WTC11 (cell line): ENCODE results near the gene PDXP. TPM values are rescaled to one million over a fixed set of nuclear protein-coding genes. Genes with fewer than 3 reads are reported as not detected.
A peak's percentile ranks its signal among the peaks of the same experiment; 100 is the strongest.

ENCODE experiments used
- ATF1 ChIP-seq: sonication (generic); formaldehyde crosslinking; IDR thresholded peaks from 2 replicates; pipeline ENCODE4 v1.8.1; 2023; ENCODE audit warnings: mild to moderate bottlenecking, moderate library complexity, missing genetic modification reagents
- CREB1 ChIP-seq: sonication (generic); formaldehyde crosslinking; IDR thresholded peaks from 2 replicates; pipeline ENCODE4 v1.8.0; 2023; ENCODE audit warnings: mild to moderate bottlenecking, missing genetic modification reagents
- CREM ChIP-seq: sonication (generic); formaldehyde crosslinking; IDR thresholded peaks from 2 replicates; pipeline ENCODE4 v1.8.1; 2022; ENCODE audit warnings: mild to moderate bottlenecking, missing genetic modification reagents, moderate library complexity
- CTCF ChIP-seq: fragments of 200-600 bp; IDR thresholded peaks from 2 replicates; pipeline ENCODE4 v1.8.0; 2022; ENCODE audit warnings: antibody characterized with exemption
- ESRRA ChIP-seq: sonication (generic); formaldehyde crosslinking; IDR thresholded peaks from 2 replicates; pipeline ENCODE4 v1.8.1; 2022; ENCODE audit warnings: mild to moderate bottlenecking, missing genetic modification reagents, borderline replicate concordance
- GRHL2 ChIP-seq: fragments of 250-450 bp; sonication (Bioruptor Pico); IDR thresholded peaks from 2 replicates; pipeline ENCODE4 v1.8.0; 2022; ENCODE audit warnings: mild to moderate bottlenecking, moderate library complexity; ENCODE audit not compliant: insufficient replicate concordance, severe bottlenecking
- HMGXB4 ChIP-seq: sonication (generic); formaldehyde crosslinking; IDR thresholded peaks from 2 replicates; pipeline ENCODE4 v1.8.1; 2023; ENCODE audit warnings: mild to moderate bottlenecking, moderate library complexity, missing genetic modification reagents
- KAT7 ChIP-seq: sonication (generic); formaldehyde crosslinking; IDR thresholded peaks from 2 replicates; pipeline ENCODE4 v1.8.1; 2023; ENCODE audit warnings: missing genetic modification reagents, mild to moderate bottlenecking, borderline replicate concordance
- NR2C2 ChIP-seq: sonication (generic); formaldehyde crosslinking; IDR thresholded peaks from 2 replicates; pipeline ENCODE4 v1.8.0; 2022; ENCODE audit warnings: mild to moderate bottlenecking, missing genetic modification reagents
- OVOL2 ChIP-seq: fragments of 250-450 bp; sonication (Bioruptor Pico); IDR thresholded peaks from 2 replicates; pipeline ENCODE4 v1.9.0; 2021; ENCODE audit warnings: mild to moderate bottlenecking, borderline replicate concordance
- USF1 ChIP-seq: sonication (generic); formaldehyde crosslinking; IDR thresholded peaks from 2 replicates; pipeline ENCODE4 v1.8.0; 2022; ENCODE audit warnings: mild to moderate bottlenecking, missing genetic modification reagents
- ZNF219 ChIP-seq: sonication (generic); formaldehyde crosslinking; IDR thresholded peaks from 2 replicates; pipeline ENCODE4 v1.8.0; 2023; ENCODE audit warnings: missing genetic modification reagents, mild to moderate bottlenecking, borderline replicate concordance
- ZNF232 ChIP-seq: sonication (generic); formaldehyde crosslinking; IDR thresholded peaks from 2 replicates; pipeline ENCODE4 v1.8.0; 2022; ENCODE audit warnings: mild to moderate bottlenecking, missing genetic modification reagents
- ZNF423 ChIP-seq: fragments of 250-450 bp; sonication (Bioruptor Pico); IDR thresholded peaks from 2 replicates; pipeline ENCODE4 v2.1.2; 2022; ENCODE audit warnings: mild to moderate bottlenecking, moderate library complexity
- total RNA-seq: library from RNA; stranded (reverse); gene quantifications from 3 replicates; pipeline ENCODE4 v1.2.3, GENCODE V29; 2021
- TF ChIP-seq, protein P1 (sequence below): sonication (generic); formaldehyde crosslinking; IDR thresholded peaks from 2 replicates; pipeline ENCODE4 v1.8.1; 2023; ENCODE audit warnings: mild to moderate bottlenecking, missing genetic modification reagents, borderline replicate concordance
- TF ChIP-seq, protein P2 (sequence below): fragments of 250-450 bp; sonication (Bioruptor Pico); IDR thresholded peaks from 2 replicates; pipeline ENCODE4 v1.9.0; 2021; ENCODE audit warnings: mild to moderate bottlenecking, borderline replicate concordance
- TF ChIP-seq, protein P3 (sequence below): sonication (generic); formaldehyde crosslinking; IDR thresholded peaks from 2 replicates; pipeline ENCODE4 v1.8.0; 2022; ENCODE audit warnings: mild to moderate bottlenecking, missing genetic modification reagents

PDXP gene
- total RNA-seq, 1 experiment from 2014 or later, result 36.1 TPM

DNA sequence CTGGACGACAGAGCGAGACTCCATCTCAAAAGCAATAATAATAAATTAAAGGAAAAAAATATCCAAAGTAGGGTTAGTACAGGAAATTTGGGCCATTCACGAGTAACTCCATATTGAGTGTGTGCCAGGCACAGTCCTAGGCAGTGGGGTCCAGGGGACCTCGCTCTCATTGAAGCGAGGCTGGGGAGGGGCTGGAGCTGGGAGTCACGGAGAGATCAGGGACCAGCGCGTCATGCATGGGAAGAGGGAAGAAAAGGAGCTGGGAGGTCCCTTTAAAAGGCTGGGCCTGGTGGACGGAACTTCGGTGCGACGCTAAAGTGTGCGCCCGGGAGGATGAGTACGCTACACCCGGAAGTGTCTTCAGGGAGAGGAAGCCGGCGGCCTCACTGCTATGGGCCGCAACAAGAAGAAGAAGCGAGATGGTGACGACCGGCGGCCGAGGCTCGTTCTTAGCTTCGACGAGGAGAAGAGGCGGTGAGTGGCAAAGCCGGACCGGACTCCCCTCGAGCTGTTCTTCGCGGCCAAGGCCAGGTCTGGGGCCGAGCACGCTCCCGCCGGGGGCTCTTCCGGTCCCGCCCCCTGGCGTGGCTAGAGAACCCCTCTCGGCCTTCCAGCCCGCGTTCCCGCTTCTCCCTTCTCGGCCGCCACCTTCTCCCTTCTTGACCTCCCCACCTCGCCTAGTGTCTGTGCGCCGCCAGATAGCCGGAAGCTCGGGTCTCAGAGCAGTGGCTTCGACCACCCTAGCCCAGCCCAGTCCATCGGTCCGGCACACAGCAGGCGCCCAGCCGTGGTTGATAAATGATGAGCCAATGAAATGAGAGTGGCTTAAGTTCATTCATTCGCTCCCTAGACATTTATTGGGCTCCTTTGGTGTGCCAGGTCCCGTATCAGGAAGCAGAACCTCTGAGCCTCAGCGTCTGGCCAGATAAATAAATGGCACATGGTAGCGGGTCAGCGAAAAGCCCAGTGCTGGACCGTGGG lies 27.8 kb downstream of the PDXP start, which contains the start of gene NOL12 (continued):
- TF ChIP-seq CREM (CRISPR knock-in tag) (no peak; the same call in 1 of the 2 replicates), CTCF (no peak), NR2C2 (CRISPR knock-in tag) (no peak), ZNF232 (0 out of 2 replicates have a peak, but pooled peaks have one; percentile 51), ATF1 (no peak), ESRRA (CRISPR knock-in tag) (no peak), ZNF219 (CRISPR knock-in tag) (no peak), GRHL2 (CRISPR knock-in tag) (no peak), CREB1 (CRISPR knock-in tag) (no peak), USF1 (CRISPR knock-in tag) (no peak), KAT7 (CRISPR knock-in tag) (0 out of 2 replicates have a peak, but pooled peaks have one; percentile 49), OVOL2 (no peak), ZNF423 (CRISPR knock-in tag) (no peak), HMGXB4 (peak; percentile 40; the same call in 1 of the 2 replicates)
- TF ChIP-seq, protein P1, sequence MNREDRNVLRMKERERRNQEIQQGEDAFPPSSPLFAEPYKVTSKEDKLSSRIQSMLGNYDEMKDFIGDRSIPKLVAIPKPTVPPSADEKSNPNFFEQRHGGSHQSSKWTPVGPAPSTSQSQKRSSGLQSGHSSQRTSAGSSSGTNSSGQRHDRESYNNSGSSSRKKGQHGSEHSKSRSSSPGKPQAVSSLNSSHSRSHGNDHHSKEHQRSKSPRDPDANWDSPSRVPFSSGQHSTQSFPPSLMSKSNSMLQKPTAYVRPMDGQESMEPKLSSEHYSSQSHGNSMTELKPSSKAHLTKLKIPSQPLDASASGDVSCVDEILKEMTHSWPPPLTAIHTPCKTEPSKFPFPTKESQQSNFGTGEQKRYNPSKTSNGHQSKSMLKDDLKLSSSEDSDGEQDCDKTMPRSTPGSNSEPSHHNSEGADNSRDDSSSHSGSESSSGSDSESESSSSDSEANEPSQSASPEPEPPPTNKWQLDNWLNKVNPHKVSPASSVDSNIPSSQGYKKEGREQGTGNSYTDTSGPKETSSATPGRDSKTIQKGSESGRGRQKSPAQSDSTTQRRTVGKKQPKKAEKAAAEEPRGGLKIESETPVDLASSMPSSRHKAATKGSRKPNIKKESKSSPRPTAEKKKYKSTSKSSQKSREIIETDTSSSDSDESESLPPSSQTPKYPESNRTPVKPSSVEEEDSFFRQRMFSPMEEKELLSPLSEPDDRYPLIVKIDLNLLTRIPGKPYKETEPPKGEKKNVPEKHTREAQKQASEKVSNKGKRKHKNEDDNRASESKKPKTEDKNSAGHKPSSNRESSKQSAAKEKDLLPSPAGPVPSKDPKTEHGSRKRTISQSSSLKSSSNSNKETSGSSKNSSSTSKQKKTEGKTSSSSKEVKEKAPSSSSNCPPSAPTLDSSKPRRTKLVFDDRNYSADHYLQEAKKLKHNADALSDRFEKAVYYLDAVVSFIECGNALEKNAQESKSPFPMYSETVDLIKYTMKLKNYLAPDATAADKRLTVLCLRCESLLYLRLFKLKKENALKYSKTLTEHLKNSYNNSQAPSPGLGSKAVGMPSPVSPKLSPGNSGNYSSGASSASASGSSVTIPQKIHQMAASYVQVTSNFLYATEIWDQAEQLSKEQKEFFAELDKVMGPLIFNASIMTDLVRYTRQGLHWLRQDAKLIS (CRISPR knock-in tag), result no peak
- TF ChIP-seq, protein P2, sequence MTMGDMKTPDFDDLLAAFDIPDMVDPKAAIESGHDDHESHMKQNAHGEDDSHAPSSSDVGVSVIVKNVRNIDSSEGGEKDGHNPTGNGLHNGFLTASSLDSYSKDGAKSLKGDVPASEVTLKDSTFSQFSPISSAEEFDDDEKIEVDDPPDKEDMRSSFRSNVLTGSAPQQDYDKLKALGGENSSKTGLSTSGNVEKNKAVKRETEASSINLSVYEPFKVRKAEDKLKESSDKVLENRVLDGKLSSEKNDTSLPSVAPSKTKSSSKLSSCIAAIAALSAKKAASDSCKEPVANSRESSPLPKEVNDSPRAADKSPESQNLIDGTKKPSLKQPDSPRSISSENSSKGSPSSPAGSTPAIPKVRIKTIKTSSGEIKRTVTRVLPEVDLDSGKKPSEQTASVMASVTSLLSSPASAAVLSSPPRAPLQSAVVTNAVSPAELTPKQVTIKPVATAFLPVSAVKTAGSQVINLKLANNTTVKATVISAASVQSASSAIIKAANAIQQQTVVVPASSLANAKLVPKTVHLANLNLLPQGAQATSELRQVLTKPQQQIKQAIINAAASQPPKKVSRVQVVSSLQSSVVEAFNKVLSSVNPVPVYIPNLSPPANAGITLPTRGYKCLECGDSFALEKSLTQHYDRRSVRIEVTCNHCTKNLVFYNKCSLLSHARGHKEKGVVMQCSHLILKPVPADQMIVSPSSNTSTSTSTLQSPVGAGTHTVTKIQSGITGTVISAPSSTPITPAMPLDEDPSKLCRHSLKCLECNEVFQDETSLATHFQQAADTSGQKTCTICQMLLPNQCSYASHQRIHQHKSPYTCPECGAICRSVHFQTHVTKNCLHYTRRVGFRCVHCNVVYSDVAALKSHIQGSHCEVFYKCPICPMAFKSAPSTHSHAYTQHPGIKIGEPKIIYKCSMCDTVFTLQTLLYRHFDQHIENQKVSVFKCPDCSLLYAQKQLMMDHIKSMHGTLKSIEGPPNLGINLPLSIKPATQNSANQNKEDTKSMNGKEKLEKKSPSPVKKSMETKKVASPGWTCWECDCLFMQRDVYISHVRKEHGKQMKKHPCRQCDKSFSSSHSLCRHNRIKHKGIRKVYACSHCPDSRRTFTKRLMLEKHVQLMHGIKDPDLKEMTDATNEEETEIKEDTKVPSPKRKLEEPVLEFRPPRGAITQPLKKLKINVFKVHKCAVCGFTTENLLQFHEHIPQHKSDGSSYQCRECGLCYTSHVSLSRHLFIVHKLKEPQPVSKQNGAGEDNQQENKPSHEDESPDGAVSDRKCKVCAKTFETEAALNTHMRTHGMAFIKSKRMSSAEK, result no peak
- TF ChIP-seq, protein P3, sequence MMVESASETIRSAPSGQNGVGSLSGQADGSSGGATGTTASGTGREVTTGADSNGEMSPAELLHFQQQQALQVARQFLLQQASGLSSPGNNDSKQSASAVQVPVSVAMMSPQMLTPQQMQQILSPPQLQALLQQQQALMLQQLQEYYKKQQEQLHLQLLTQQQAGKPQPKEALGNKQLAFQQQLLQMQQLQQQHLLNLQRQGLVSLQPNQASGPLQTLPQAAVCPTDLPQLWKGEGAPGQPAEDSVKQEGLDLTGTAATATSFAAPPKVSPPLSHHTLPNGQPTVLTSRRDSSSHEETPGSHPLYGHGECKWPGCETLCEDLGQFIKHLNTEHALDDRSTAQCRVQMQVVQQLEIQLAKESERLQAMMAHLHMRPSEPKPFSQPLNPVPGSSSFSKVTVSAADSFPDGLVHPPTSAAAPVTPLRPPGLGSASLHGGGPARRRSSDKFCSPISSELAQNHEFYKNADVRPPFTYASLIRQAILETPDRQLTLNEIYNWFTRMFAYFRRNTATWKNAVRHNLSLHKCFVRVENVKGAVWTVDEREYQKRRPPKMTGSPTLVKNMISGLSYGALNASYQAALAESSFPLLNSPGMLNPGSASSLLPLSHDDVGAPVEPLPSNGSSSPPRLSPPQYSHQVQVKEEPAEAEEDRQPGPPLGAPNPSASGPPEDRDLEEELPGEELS (CRISPR knock-in tag), result no peak
